SH-SY5Y (cell line): ENCODE data around the gene CENPN.

Experiments
- GATA2 ChIP-seq: IDR thresholded peaks from 2 replicates; pipeline ENCODE4 v1.6.1; 2011; ENCODE audit warnings: mild to moderate bottlenecking, low read depth, low read length
- GATA3 ChIP-seq: IDR thresholded peaks from 2 replicates; pipeline ENCODE4 v1.6.1; 2011; ENCODE audit warnings: low read depth, mild to moderate bottlenecking, low read length, moderate library complexity

GRCh38 chr16:80985611-80986010, 21.4 kb upstream of the CENPN start:
- no peak for TF ChIP-seq GATA3
- TF ChIP-seq GATA2, result no peak
